GM21515 (cell line): ENCODE measurements around the gene RAB7A.
"Not testable (repeated sequence)": the region's sequence is repeated elsewhere in the genome, so short reads cannot be mapped to it uniquely, and the experiment has no call there.

Experiments used
- ATAC-seq: cut with Tn5 transposase; IDR thresholded peaks from one replicate; pipeline ENCODE4 v1.9.1; 2021; ENCODE audit not compliant: unreplicated experiment

The RAB7A gene

DNA sequence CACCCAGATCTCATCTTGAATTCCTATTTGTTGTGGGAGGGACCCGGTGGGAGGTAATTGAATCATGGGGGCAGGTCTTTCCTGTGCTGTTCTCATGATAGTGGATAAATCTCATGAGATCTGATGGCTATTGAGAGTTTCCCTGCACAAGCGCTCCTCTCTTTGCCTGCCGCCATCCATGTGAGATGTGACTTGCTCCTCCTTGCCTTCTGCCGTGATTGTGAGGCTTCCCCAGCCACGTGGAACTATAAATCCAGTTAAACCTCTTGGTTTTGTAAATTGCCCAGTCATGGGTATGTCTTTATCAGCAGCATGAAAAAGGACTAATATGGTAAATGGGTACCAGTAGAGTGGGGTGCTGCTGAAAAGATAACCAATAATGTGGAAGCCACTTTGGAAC lies 23.6 kb downstream of the RAB7A start:
- not testable (repeated sequence) for ATAC-seq

DNA sequence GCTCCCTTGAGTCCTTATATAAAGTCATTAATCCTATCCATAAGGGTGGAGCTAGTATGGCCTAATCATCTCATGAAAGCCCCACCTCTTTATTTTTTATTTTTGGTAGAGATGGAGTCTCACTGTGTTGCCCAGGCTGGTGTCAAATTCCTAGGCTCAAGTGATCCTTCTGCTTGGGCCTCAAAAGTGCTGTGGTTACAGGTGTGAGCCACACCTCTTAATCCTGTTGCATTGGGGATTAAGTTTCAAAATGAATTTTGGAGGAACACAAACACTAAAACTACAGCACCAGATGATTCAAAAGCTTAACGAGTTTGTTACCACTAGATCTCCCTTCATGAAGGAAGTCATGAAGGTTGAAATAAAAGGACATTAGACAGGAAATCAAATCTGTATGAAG lies 27.7 kb downstream of the RAB7A start:
- ATAC-seq: no peak

DNA sequence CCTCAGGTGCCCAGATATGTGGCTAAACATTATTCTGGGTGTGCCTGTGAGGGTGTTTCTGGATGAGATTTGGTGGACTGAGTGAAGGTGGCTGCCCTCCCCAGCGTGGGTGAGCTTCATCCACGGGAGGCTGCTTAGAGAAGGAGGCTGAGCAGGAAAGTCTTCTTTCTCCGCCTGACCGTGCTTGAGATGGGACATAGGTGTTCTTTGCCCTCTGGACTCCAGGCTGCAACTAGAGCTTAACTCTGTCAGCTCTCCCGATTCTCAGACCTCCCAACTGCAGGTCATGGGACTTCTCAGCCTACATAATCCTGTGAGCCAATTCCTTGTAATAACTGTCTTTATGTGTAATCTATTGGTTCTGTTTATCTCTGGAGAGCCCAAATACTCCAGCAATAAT lies 34.1 kb downstream of the RAB7A start:
- no peak for ATAC-seq

DNA sequence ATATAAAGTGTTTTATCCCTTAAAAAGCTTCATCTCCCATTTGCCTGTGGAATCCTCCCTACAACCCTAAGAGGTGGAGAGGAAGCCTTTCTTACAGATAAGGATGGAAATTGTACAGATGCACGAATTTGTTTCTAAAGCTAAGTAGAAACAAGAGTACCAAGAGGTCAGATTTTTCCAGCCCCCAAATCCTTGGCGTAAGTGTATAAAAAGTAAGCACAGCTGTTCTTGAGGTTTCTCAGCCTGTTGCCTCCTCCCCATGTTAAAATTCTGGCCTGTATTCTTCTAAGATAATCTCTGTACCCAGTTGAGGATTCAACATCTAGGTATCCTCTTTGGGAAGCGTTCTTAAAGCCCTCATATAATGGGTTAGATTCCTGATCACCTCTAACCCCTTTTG lies 34.9 kb downstream of the RAB7A start:
- no peak for ATAC-seq

GRCh38 chr3:128761392-128761791 lies 35.4 kb downstream of the RAB7A start:
- no peak for ATAC-seq

DNA sequence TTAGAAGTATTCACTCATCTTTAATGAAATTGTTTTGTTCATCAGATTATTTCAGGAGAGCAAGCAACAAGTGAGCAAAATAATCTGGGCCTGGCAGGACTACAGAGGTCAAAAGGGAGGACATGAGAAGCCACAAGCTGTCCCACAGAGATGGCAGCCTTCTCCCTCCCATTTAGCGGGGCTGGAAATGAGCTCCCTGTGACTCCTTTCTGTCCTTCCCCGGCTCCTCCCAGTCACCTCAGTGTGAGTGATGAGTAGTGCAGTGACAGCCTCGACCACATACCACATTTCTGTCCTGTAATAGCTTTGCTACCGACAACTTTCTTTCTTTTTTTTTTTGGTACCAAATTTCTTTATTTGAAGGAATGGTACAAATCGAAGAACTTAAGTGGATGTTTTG lies 38.0 kb downstream of the RAB7A start:
- no peak for ATAC-seq

- ATAC-seq: no peak
Measured at GRCh38 chr3:128764863-128765262, 38.9 kb downstream of the RAB7A start.

- ATAC-seq: no peak
Measured at GRCh38 chr3:128767094-128767750, 41.2 kb downstream of the RAB7A start.

DNA sequence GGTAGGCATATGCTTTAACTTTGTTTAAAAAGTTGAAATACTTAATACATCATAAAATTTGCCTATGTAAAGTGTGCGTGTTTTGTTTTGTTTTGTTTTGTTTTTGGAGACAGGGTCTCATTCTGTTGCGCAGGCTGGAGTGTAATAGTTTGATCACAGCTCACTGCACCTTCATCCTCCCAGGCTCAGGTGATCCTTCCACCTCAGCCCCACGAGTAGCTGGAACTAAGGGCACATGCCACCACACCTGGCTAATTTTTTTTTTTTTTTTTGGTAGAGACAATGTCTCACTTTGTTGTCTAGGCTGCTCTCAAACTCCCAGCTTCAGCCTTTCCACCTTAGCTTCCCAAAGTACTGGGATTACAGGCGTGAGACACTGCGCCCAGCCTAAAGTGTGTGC lies 42.5 kb downstream of the RAB7A start:
- no peak for ATAC-seq

- no peak for ATAC-seq
Measured at GRCh38 chr3:128770387-128770786, 44.4 kb downstream of the RAB7A start.

GRCh38 chr3:128773189-128773588 lies 47.2 kb downstream of the RAB7A start:
- ATAC-seq: not testable (repeated sequence)

GRCh38 chr3:128773592-128773991 lies 47.6 kb downstream of the RAB7A start:
- not testable (repeated sequence) for ATAC-seq

- no peak for ATAC-seq
Measured at GRCh38 chr3:128775241-128775640, 49.3 kb downstream of the RAB7A start.

DNA sequence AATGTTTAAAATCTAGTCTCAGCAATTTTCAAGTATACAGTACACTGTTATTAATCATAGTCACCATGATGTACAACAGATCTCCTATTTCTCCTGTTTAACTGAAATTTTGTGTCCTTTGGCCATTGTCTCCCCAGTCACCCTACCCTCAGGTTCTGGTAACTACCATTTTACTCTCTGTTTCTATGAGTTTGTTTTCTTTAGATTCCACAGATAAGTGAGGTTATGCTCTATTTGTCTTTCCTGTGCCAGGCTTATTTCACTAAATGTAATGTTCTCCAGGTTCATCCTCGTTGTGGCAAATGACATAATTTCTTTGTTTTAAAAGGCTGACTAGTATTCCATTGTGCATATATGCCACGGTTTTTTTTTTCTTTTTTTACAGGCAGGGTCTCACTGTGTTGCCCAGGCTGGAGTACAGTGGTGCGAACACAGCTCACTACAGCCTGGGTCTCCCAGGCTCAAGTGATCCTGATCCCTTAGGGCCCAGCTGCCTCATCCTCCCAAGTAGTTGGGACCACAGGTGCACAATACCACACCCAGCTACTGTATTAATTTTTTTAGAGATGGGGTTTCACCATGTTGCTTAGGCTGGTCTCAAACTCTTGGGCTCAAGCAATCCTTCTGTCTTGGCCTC lies 50.0 kb downstream of the RAB7A start:
- ATAC-seq: no peak

DNA sequence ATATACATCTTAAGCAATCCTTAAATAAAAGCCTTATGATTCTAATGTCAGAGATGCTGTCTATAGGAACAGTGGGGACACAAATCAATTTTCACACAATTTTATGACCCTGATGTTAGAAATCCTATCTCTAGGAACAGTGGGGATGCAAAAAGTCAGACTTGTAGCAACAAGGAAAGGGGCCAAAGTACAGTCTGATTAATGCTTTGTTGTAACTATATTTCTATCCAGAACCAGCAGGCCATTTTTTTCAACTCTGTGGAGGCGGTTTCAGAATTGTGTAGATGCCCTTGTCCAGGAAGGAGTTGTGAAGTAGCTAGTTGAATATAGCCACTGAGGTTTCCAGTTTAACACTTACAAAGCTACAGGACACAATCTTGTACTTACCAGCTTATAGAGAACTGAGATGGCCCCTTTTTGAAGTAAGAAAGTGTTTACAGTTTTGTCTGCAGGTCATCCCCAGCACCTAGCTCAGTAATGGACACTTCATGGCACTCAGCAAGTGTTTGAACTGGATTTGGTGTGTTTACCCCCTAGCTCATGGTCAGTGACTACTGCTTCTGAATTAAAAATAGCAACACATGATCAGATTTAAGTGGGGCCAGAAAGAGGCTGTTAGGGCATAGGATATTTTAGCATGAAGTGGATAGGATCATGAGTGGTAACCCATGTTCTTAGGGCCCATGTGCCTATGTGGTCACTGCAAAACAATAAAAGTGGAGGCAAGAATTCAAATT lies 54.3 kb downstream of the RAB7A start:
- no peak for ATAC-seq

- ATAC-seq: no peak
Measured at GRCh38 chr3:128781164-128781563, 55.2 kb downstream of the RAB7A start.

- no peak for ATAC-seq
Measured at GRCh38 chr3:128782282-128783146, 56.5 kb downstream of the RAB7A start.

GRCh38 chr3:128783774-128784173 lies 57.8 kb downstream of the RAB7A start:
- no peak for ATAC-seq

GRCh38 chr3:128784232-128784631 lies 58.2 kb downstream of the RAB7A start:
- no peak for ATAC-seq

DNA sequence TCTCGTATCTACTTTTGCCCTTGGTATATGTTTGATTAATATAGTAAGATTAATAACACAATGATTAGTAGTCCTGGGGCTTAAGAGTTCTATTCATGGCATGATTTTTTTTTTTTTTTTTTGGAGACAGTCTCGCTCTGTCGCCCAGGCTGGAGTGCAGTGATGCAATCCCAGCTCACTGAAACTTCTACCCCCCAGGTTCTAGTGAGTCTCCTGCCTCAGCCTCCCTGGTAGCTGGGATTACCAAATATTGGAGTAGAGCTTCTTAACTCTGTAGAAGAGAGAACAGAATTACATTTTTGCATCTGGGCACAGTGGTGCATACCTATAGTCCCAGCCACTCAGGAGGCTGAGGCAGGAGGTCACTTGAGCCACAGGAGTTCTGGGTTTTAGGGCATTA lies 58.9 kb downstream of the RAB7A start:
- no peak for ATAC-seq

DNA sequence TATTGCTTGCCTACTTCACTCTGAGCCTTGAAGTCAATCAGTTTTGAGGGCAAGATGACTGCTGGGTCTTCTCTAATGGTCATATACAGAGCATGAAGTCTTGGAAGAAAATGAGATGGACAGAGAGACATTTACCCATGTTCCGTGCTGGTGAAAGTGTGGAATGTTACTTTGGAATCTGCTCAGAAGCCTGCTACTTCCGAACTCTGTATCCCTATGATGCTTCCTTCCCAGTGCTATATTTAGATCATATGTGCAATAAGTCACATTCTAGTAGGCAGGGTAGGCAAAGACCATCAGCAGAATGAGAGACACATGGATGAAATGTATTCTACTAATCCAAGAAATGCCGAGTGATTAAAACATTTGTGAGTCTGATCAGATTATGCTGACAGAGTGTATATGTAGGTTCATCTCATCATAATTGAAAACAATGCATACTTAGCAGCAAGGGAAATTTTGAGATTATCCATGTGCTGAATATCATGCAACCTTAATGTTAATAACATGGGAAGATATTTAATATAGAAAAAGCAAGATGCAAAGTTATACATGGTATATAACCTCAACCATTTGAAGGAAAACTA lies 60.5 kb downstream of the RAB7A start:
- no peak for ATAC-seq
